H1 (cell line): ENCODE measurements around the gene CEP44. TPM values are rescaled to one million over a fixed set of nuclear protein-coding genes. Genes with fewer than 3 reads are reported as not detected.

Experiments
- FOSL1 ChIP-seq: IDR thresholded peaks from 2 replicates; pipeline ENCODE4 v1.6.1; 2011; ENCODE audit warnings: mild to moderate bottlenecking, low read depth, low read length, moderate library complexity; ENCODE audit not compliant: insufficient read depth
- HDAC6 ChIP-seq: IDR thresholded peaks from one replicate; pipeline ENCODE4 v1.7.1; 2012; ENCODE audit warnings: low read depth, mild to moderate bottlenecking, inconsistent platforms, low read length, moderate library complexity
- KDM1A ChIP-seq: fragments of 200-600, 300-600 bp; sonication (generic); IDR thresholded peaks from 2 replicates; pipeline ENCODE4 v1.7.1; 2016; ENCODE audit warnings: mild to moderate bottlenecking, low read length, borderline replicate concordance
- PHF8 ChIP-seq: fragments of 200-600 bp; sonication (generic); conservative IDR thresholded peaks from 2 replicates; pipeline ENCODE4 v1.7.1; 2012; ENCODE audit warnings: low read depth, mild to moderate bottlenecking, inconsistent platforms, low read length, moderate library complexity
- POLR2A ChIP-seq, 2 experiments: IDR thresholded peaks; 1 replicate in 1 of 2; 2 replicates in 1 of 2; pipeline ENCODE4 v1.6.1; 2011; ENCODE audit warnings: low read depth in 2 of 2, low read length in 2 of 2, mild to moderate bottlenecking in 2 of 2; ENCODE audit errors: control extremely low read depth in 1 of 2
- POLR2AphosphoS5 ChIP-seq: IDR thresholded peaks from 2 replicates; pipeline ENCODE4 v1.6.1; 2011; ENCODE audit warnings: low read depth, low read length
- polyA plus RNA-seq, 7 experiments: library from polyadenylated mRNA; depleted of rRNA in 3 of 7; stranded (reverse) in 5 of 7; unstranded in 2 of 7; fragments of >200 nt in 5 of 7; fragments of 200-250 nt in 2 of 7; gene quantifications; 1 replicate in 5 of 7; 2 replicates in 1 of 7; 4 replicates in 1 of 7; pipeline versions ENCODE4 v1.2.1 to v1.2.3, GENCODE V29; 2011 to 2013; ENCODE audit warnings: missing spikeins in 2 of 7, mixed read lengths in 2 of 7
- total RNA-seq: library from RNA; stranded (reverse); fragmentation: NEBNext Ultra II Directional; extraction: Animal tissue kit (Norgen Biotek cat#: 25700); gene quantifications from 2 replicates; pipeline ENCODE4 v1.2.1, GENCODE V29; 2021

The CEP44 gene
- total and polyA plus RNA-seq, 2 of the 8 experiments (the other 6 are each of a cell fraction or from before 2014, with no cell fraction given): 3.4 to 17.1 TPM

DNA sequence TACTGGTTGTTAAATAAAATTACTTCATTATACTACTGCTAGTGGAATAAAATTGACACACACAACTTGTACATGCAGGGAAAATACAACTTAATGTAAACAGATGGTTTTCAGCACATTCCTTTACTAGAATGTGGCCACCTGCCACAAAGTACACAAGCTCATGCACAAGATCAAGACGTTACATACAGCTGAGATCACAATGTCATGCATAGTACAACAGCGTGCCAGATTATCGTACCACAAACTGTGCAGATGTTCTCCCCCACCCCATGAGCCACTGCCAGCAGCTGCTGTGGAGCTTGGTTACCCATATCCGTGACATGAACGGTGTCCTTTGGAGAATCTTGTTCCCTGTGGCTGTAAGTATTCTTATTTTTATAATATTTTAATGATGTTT lies 27.9 kb upstream of the CEP44 start (continued):
- TF ChIP-seq FOSL1: no peak
- no peak for TF ChIP-seq KDM1A
- TF ChIP-seq PHF8: no peak
- TF ChIP-seq POLR2A (IDR thresholded peaks at IDR 0.05; ENCODE audit: control extremely low read depth in 1 of 2, low read depth in 2 of 2, low read length in 2 of 2): no peak
- TF ChIP-seq HDAC6: no peak
- no peak for TF ChIP-seq POLR2AphosphoS5
